Retinal pigment epithelial cell (primary cell): Measurements from ENCODE around the gene UNK.
"Not testable (repeated sequence)": the region's sequence is repeated elsewhere in the genome, so short reads cannot be mapped to it uniquely, and the experiment has no call there.

ENCODE experiments used
- DNase-seq: peaks from one replicate; pipeline ENCODE4 v3.0.0-alpha.2; 2010; ENCODE audit warnings: low read depth
- H3K4me3 ChIP-seq: 2 replicates; pipeline ENCODE4 v1.5.1; 2011; ENCODE audit warnings: mild to moderate bottlenecking, low read length, control low read depth, moderate library complexity
- CTCF ChIP-seq: conservative IDR thresholded peaks from 2 replicates; pipeline ENCODE4 v1.5.1; 2011; ENCODE audit warnings: low read depth, low read length, control low read depth, inconsistent platforms

Gene UNK

GRCh38 chr17:75864448-75864871, 79.9 kb downstream of the UNK start:
- no peak for DNase-seq
- TF ChIP-seq CTCF = no peak
- no peak overlapping the region for H3K4me3 ChIP-seq

GRCh38 chr17:75864887-75865286, 80.3 kb downstream of the UNK start:
- not testable (repeated sequence) for H3K4me3 ChIP-seq, DNase-seq

GRCh38 chr17:75865404-75866188, 81.0 kb downstream of the UNK start:
- not testable (repeated sequence) for DNase-seq, H3K4me3 ChIP-seq

- DNase-seq, H3K4me3 ChIP-seq: not testable (repeated sequence)
Observed at GRCh38 chr17:75868730-75869281, 84.2 kb downstream of the UNK start.

- no peak for DNase-seq
- TF ChIP-seq CTCF = no peak
- no peak overlapping the region for H3K4me3 ChIP-seq
Observed at GRCh38 chr17:75869282-75870141, 84.9 kb downstream of the UNK start.

- H3K4me3 ChIP-seq, DNase-seq: not testable (repeated sequence)
Observed at GRCh38 chr17:75870228-75870627, 85.6 kb downstream of the UNK start.

- no peak overlapping the region for H3K4me3 ChIP-seq
- DNase-seq = peak; percentile 68
Observed at GRCh38 chr17:75872434-75873351, 88.1 kb downstream of the UNK start.

More at GRCh38 chr17:75872434-75873351, 88.1 kb downstream of the UNK start:
- TF ChIP-seq CTCF = no peak
